Aorta (tissue), 5 donors: ENCODE measurements around the gene HCN1. TPM values are rescaled to one million over a fixed set of nuclear protein-coding genes. Genes with fewer than 3 reads are reported as not detected.

Experiments
- ATAC-seq: fragments of 200-7000 bp; cut with Tn5 transposase; one replicate; pipeline ENCODE4 v1.9.1; 2022; ENCODE audit warnings: moderate library complexity; ENCODE audit not compliant: low FRiP score
- DNase-seq, 2 donors: peaks; one replicate each; pipeline ENCODE4 v3.0.0-alpha.2; 2020
- H3K27ac ChIP-seq, 2 donors: one replicate each; pipeline ENCODE4 v1.5.1; 2013; ENCODE audit warnings: low read length in 2 of 2, mild to moderate bottlenecking in 2 of 2, moderate library complexity in 2 of 2, control low read depth in 1 of 2, inconsistent platforms in 1 of 2, low read depth in 1 of 2
- H3K27me3 ChIP-seq, 2 donors: one replicate each; pipeline ENCODE4 v1.6.1; 2013; ENCODE audit warnings: control low read depth in 1 of 2, low read length in 1 of 2, mild to moderate bottlenecking in 1 of 2, moderate library complexity in 1 of 2; ENCODE audit not compliant: insufficient read depth in 2 of 2, control insufficient read depth in 1 of 2
- H3K36me3 ChIP-seq, 2 donors: one replicate each; pipeline ENCODE4 v1.6.1; 2013; ENCODE audit warnings: control low read depth in 1 of 2, low read length in 1 of 2, mild to moderate bottlenecking in 1 of 2; ENCODE audit not compliant: insufficient read depth in 2 of 2, control insufficient read depth in 1 of 2
- H3K4me1 ChIP-seq, 2 donors: one replicate each; pipeline ENCODE4 v1.6.1; 2013; ENCODE audit warnings: low read length in 2 of 2, control low read depth in 1 of 2, mild to moderate bottlenecking in 1 of 2, moderate library complexity in 1 of 2; ENCODE audit not compliant: insufficient read depth in 2 of 2, control insufficient read depth in 1 of 2
- H3K4me3 ChIP-seq, 2 donors: one replicate each; pipeline ENCODE4 v1.5.1; 2013; ENCODE audit warnings: low read length in 2 of 2, control low read depth in 1 of 2, mild to moderate bottlenecking in 1 of 2
- H3K9me3 ChIP-seq: one replicate; pipeline ENCODE4 v1.6.1; 2013; ENCODE audit warnings: mild to moderate bottlenecking, low read length; ENCODE audit not compliant: control insufficient read depth
- WGBS, 2 donors: extraction: QIAGEN DNeasy Blood & Tissue Kit; methylation state at CpG; one replicate each; pipeline ENCODE4 v1.1.7; 2013; 5-methylcytosine and 5-hydroxymethylcytosine counted together
- intact Hi-C, 2 donors: fragments of 100-400 bp; cut with DNase I; formaldehyde crosslinking; loops; one replicate each; pipeline versions ENCODE4 v1.14.2 to v1.15.0; 2022
- polyA plus RNA-seq, 2 donors: library from polyadenylated mRNA; stranded (reverse); fragments of 200-250 nt; gene quantifications; one replicate each; pipeline ENCODE4 v1.2.3, GENCODE V29; 2013
- total RNA-seq, 2 donors: library from RNA; stranded (reverse); fragmentation: NEBNext Ultra II Directional; extraction: Animal tissue kit (Norgen Biotek cat#: 25700); gene quantifications; one replicate each; pipeline ENCODE4 v1.2.1, GENCODE V29; 2021
- donor health status: healthy with polysubstance abuse.
- donor health status: Bipolar disorder and iron deficiency.
- donor health status: DM: no; HTN: no; CAD: no.
- donor health status: DM: no; HTN: no; CAD: no.
- donor health status: DM: yes; HTN: yes; CAD: no.

HCN1 gene
- total and polyA plus RNA-seq, 4 donors, result 0.18 TPM; not detected in 3

- H3K4me3 ChIP-seq, result no peak overlapping the region
- no peak overlapping the region for H3K27ac ChIP-seq
- no peaks in the 10 kb centered on the region for H3K4me1 ChIP-seq
- WGBS, 2 donors, result 67 to 74% methylated on average over 3 of the region's 3 CpGs
- H3K36me3 ChIP-seq, result no peaks in the 10 kb centered on the region
- DNase-seq, result no peak
- ATAC-seq, result no peak
- intact Hi-C loops, result no loop called here
- H3K9me3 ChIP-seq, result peaks cover 2% of the 10 kb centered on the region
- no peaks in the 10 kb centered on the region for H3K27me3 ChIP-seq
Observed at GRCh38 chr5:45692481-45692880, 3.7 kb downstream of the HCN1 start.

GRCh38 chr5:45691656-45692055 lies 4.5 kb downstream of the HCN1 start:
- no peak for ATAC-seq
- H3K27me3 ChIP-seq, result no peaks in the 10 kb centered on the region

GRCh38 chr5:45687701-45688100 lies 8.5 kb downstream of the HCN1 start:
- DNase-seq (no peak), ATAC-seq (no peak)
- H3K36me3 ChIP-seq, result no peaks in the 10 kb centered on the region
- no peaks in the 10 kb centered on the region for H3K4me1 ChIP-seq
- H3K27me3 ChIP-seq, result no peaks in the 10 kb centered on the region
- H3K9me3 ChIP-seq, result peaks cover 1% of the 10 kb centered on the region
- intact Hi-C loops, result no loop called here
- H3K4me3 ChIP-seq, result no peak overlapping the region
- WGBS, 2 donors, result 4 to 6% methylated on average over 2 of the region's 2 CpGs
- H3K27ac ChIP-seq, result no peak overlapping the region

More at GRCh38 chr5:45691656-45692055, 4.5 kb downstream of the HCN1 start:
- no peak overlapping the region for H3K27ac ChIP-seq
- no peaks in the 10 kb centered on the region for H3K36me3 ChIP-seq
- intact Hi-C loops, result no loop called here
- WGBS, 2 donors, result 66% methylated on average over 4 of the region's 4 CpGs
- no peak for DNase-seq
- no peaks in the 10 kb centered on the region for H3K4me1 ChIP-seq
- no peak overlapping the region for H3K4me3 ChIP-seq
- peaks cover 2% of the 10 kb centered on the region for H3K9me3 ChIP-seq

- Histone ChIP-seq H3K9me3 (peaks cover 1% of the 10 kb centered on the region), H3K27ac (no peak overlapping the region), H3K4me1 (no peaks in the 10 kb centered on the region), H3K27me3 (no peaks in the 10 kb centered on the region), H3K4me3 (no peak overlapping the region), H3K36me3 (no peaks in the 10 kb centered on the region)
- DNase-seq (no peak), ATAC-seq (no peak)
- 40 to 46% methylated on average over 2 of the region's 2 CpGs for whole genome bisulfite sequencing, 2 donors
- intact Hi-C loops, result no loop called here
Observed at GRCh38 chr5:45686620-45687019, 9.6 kb downstream of the HCN1 start.

GRCh38 chr5:45684118-45684517 lies 12.1 kb downstream of the HCN1 start:
- no peak for ATAC-seq
- no peak overlapping the region for H3K4me3 ChIP-seq
- H3K27ac ChIP-seq, result no peak overlapping the region
- H3K27me3 ChIP-seq, result no peaks in the 10 kb centered on the region
- intact Hi-C loops, result no loop called here
- H3K36me3 ChIP-seq, result no peaks in the 10 kb centered on the region
- no peak for DNase-seq
- H3K9me3 ChIP-seq, result peaks cover 1% of the 10 kb centered on the region
- no peaks in the 10 kb centered on the region for H3K4me1 ChIP-seq

- WGBS, 2 donors, result 83 to 84% methylated on average over 2 of the region's 2 CpGs
- no peak overlapping the region for H3K27ac ChIP-seq
- H3K4me3 ChIP-seq, result no peak overlapping the region
- intact Hi-C loops, result no loop called here
- H3K27me3 ChIP-seq, result no peaks in the 10 kb centered on the region
- no peaks in the 10 kb centered on the region for H3K36me3 ChIP-seq
- no peak for ATAC-seq
- H3K4me1 ChIP-seq, result no peaks in the 10 kb centered on the region
- peaks cover 1% of the 10 kb centered on the region for H3K9me3 ChIP-seq
- no peak for DNase-seq
Observed at GRCh38 chr5:45680950-45681349, 15.2 kb downstream of the HCN1 start.

GRCh38 chr5:45677524-45677923 lies 18.7 kb downstream of the HCN1 start:
- WGBS, 2 donors, result 31 to 43% methylated on average over 2 of the region's 2 CpGs
- H3K27ac ChIP-seq, result no peak overlapping the region
- no peak overlapping the region for H3K4me3 ChIP-seq
- ATAC-seq, result no peak
- H3K9me3 ChIP-seq, result no peaks in the 10 kb centered on the region
- H3K4me1 ChIP-seq, result no peaks in the 10 kb centered on the region
- no peaks in the 10 kb centered on the region for H3K36me3 ChIP-seq
- DNase-seq, result no peak
- no peaks in the 10 kb centered on the region for H3K27me3 ChIP-seq
- intact Hi-C loops, result no loop called here

GRCh38 chr5:45672271-45672670 lies 23.9 kb downstream of the HCN1 start:
- Histone ChIP-seq H3K27me3 (no peaks in the 10 kb centered on the region), H3K27ac (no peak overlapping the region), H3K4me1 (no peaks in the 10 kb centered on the region), H3K9me3 (no peaks in the 10 kb centered on the region), H3K4me3 (no peak overlapping the region), H3K36me3 (no peaks in the 10 kb centered on the region)
- ATAC-seq (no peak), DNase-seq (no peak)
- WGBS, 2 donors, result 70 to 71% methylated on average over 4 of the region's 4 CpGs
- intact Hi-C loops, result no loop called here

GRCh38 chr5:45648744-45649143 lies 47.4 kb downstream of the HCN1 start:
- no peak for DNase-seq
- Histone ChIP-seq H3K9me3 (no peaks in the 10 kb centered on the region), H3K27ac (no peak overlapping the region), H3K27me3 (no peaks in the 10 kb centered on the region), H3K36me3 (no peaks in the 10 kb centered on the region), H3K4me1 (no peaks in the 10 kb centered on the region), H3K4me3 (no peak overlapping the region)
- intact Hi-C loops, result no loop called here
- 14 to 27% methylated on average over 1 of the region's 1 CpG for WGBS, 2 donors
- ATAC-seq, result no peak
